LNCaP clone FGC (cell line): ENCODE results near the gene PGAM2.

Experiments
- DNase-seq: peaks from one replicate; pipeline ENCODE4 v3.0.0-alpha.2; 2011; ENCODE audit warnings: low read depth
- H3K4me3 ChIP-seq: 2 replicates; pipeline ENCODE4 v1.5.1; 2011; ENCODE audit warnings: mild to moderate bottlenecking, low read depth, low read length, control low read depth
- TF ChIP-seq, protein P1 (sequence below): IDR thresholded peaks from 2 replicates; pipeline ENCODE4 v1.5.1; 2012; ENCODE audit warnings: mild to moderate bottlenecking; ENCODE audit not compliant: control insufficient read depth, insufficient read depth; ENCODE audit errors: extremely low read depth

PGAM2 gene

DNA sequence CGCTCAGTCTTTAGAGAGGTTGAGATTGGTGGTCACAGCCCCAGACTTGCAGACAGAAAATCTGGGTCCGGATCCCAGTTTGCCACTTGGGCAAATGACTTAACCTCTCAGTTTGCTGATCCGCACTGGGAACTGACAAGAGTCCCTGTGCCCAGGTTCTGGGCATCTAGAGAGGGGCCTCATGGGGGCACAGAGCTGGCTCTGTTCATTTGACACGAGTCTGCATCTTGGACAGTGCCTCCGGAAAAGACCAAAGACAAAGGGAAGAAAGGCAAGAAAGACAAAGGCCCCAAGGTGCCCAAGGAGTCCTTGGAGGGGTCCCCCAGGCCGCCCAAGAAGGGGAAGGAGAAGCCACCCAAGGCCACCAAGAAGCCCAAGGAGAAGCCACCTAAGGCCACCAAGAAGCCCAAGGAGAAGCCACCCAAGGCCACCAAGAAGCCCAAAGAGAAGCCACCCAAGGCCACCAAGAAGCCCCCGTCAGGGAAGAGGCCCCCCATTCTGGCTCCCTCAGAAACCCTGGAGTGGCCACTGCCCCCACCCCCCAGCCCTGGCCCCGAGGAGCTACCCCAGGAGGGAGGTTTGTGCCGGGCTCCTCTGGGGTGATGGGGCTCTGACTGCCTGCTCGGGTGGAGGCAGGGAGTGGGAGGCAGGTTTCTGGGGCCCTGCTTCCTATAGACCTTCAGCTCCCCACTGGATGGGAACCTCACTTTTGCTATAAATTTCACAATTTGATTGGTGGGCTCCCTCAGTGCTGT is 41.1 kb upstream of the PGAM2 start:
- no peak for DNase-seq
- TF ChIP-seq, protein P1, sequence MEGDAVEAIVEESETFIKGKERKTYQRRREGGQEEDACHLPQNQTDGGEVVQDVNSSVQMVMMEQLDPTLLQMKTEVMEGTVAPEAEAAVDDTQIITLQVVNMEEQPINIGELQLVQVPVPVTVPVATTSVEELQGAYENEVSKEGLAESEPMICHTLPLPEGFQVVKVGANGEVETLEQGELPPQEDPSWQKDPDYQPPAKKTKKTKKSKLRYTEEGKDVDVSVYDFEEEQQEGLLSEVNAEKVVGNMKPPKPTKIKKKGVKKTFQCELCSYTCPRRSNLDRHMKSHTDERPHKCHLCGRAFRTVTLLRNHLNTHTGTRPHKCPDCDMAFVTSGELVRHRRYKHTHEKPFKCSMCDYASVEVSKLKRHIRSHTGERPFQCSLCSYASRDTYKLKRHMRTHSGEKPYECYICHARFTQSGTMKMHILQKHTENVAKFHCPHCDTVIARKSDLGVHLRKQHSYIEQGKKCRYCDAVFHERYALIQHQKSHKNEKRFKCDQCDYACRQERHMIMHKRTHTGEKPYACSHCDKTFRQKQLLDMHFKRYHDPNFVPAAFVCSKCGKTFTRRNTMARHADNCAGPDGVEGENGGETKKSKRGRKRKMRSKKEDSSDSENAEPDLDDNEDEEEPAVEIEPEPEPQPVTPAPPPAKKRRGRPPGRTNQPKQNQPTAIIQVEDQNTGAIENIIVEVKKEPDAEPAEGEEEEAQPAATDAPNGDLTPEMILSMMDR, result no peak
- no peak overlapping the region for H3K4me3 ChIP-seq

DNA sequence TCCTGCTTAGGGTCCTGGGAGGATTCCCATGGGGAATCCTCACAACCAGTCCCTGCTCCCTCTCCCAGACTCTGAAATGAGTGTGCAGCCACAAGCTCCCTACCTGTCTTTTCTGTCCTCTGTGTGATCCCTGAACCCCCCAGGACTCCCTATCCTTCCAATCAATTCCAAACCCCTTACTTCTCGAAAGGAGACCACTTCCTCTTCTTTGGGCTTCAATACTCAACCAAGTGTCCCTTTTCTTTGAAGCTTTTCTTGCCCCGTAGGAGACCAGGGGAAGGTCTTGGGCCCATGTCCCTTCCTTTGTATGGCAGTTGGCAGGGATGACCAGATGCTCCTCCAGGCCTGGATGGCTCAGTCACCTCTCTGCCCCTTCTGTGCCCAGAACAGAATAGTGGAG is 40.5 kb upstream of the PGAM2 start:
- no peak for DNase-seq
- H3K4me3 ChIP-seq, result no peak overlapping the region
- TF ChIP-seq, protein P1, result no peak

DNA sequence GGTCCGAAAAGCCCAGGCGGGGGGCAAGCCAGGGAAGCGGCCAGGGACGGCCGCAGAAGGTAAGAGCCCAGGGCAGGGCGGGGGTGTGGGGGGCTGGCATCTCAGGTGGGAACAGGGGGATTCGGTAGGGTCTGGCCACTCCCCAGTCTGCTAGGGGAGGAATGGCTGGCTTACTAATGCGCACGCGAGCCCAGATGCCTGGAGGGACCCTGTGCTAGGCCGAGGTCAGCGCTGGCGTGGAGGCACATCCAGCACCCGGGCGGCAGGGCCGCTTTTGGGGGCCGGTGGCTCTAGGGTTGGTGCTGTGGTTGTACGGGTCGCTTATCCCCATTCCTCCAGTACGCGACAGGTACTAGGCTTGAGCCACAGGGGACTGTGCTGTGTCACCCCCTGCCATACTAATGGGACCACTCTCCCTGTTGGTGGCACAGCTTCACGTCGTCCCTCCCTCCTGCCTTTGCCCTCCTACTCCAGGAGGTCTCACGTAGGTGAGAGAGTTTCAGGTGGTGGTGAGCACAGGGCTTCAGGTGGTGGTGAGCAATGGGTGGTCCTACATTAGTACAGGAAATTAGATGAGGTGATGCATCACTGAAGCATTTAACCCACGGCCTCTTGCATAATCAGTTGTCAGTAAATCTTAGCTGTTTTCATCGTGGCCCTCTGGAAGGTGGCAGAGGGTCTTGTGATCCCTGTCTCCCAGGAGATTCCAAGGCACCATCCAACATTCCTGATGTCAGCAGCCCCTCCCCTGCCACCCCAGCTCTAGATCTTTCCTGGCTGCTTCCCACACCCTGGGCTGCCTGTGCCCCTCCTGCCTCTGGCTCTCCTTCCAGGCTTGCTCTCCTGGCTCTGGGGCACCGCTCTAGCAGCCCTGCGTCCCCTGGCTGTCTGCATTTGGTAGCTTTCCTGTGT is 39.7 kb upstream of the PGAM2 start:
- TF ChIP-seq, protein P1, result no peak
- DNase-seq, result no peak
- H3K4me3 ChIP-seq, result no peak overlapping the region

DNA sequence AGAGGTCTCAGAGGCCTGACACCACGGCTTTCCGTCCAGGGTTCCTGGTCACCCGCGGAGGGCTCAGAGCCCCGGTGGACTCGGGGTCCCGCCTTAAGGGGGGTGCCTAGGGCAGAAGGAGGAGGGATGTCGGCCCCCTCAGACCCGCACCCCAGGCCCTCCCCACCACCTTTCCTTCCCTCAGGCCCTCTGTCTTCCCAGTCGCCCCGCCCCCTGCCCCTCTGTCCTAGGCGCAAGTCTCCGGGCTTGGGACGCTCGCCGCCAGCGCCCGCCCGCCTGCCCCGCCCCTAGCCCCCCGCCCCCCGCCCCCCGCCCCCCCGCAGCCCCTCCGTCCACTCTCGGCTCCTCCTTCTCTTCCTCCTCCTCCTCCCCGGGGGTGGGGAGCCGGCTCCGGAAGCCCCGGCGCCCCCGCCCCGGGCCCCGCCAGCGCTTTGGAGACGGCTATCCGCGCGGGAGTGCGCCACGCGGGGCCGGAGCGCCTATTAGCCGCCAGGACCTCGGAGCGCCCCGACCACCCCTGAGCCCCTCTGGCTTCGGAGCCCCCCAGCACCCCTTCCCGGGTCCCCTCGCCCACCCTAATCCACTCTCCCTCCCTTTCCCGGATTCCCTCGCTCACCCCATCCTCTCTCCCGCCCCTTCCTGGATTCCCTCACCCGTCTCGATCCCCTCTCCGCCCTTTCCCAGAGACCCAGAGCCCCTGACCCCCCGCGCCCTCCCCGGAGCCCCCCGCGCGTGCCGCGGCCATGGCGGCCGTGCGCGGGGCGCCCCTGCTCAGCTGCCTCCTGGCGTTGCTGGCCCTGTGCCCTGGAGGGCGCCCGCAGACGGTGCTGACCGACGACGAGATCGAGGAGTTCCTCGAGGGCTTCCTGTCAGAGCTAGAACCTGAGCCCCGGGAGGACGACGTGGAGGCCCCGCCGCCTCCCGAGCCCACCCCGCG is 38.8 kb upstream of the PGAM2 start, which contains the start of gene AEBP1:
Gene AEBP1, plus strand, starts transcription at position 423 of the 937 bp plus-strand sequence. Its CDS starts 321 bp downstream, at position 744.
- H3K4me3 ChIP-seq, result no peak within 1 kb of the TSS
- TF ChIP-seq, protein P1, result no peak
- DNase-seq, result no peak

DNA sequence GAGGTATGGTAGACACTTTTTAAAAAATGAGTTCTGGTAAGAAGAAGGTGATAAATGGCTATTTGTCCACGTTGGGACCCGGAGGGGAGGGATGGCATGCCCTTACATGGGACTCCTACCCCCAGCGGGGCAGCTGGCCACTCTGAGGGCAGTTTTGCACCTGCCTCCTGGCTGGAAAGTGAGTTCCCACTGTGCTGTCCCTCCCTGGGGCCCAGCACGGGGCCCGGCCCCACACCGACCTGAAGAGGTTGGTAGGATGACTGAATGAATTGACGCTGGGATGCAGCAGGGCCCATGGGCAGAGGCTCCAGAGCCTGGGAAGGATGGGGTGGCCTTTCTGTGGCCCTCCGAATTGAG is 38.2 kb upstream of the PGAM2 start:
- no peak overlapping the region for H3K4me3 ChIP-seq
- no peak for DNase-seq
- TF ChIP-seq, protein P1, result no peak

DNA sequence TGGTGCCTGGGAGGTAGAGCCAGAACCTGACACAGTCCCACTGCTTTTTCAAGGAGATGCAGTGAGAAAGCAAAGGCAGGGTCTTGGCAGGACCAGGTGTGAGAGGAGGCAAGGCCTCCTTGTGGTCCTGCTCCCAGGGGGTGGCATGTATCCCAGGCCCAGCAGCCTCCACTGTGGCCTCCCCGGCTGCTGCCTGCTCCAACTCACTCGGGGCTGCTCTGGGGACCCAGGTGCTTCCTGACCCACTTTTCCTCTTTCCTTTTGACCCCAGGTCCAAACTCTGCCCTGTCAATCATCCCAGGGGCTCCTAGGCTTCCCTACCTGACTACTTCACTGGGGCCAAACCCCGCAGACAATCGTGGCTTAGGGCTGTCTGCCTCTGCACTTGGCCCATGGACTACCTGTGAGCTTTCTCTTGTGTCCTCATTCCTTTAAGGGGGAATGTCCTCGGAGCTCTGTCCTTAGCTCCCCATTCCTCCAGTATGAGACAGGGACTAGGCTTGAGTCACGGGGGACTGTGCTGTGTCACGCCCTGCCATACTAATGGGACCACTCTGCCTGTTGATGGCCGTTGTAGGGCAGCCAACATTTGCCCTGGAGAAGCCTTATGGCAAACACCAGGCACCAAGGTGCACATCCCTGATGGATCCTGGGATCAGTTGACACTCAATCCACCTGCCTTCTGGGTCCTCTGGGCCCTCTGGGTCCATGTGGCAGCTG is 37.6 kb upstream of the PGAM2 start:
- no peak overlapping the region for H3K4me3 ChIP-seq
- DNase-seq, result no peak
- TF ChIP-seq, protein P1, result no peak
